Mucosa of stomach (tissue), 1 donor: ENCODE data around the gene SKAP1.
"Not testable (repeated sequence)": the region's sequence is repeated elsewhere in the genome, so short reads cannot be mapped to it uniquely, and the experiment has no call there.

Source experiments
- H3K27me3 ChIP-seq: one replicate; pipeline ENCODE4 v1.7.0; 2013; ENCODE audit warnings: mild to moderate bottlenecking, low read length; ENCODE audit not compliant: control insufficient read depth, insufficient read depth
- H3K36me3 ChIP-seq: one replicate; pipeline ENCODE4 v1.7.0; 2013; ENCODE audit warnings: low read length; ENCODE audit not compliant: control insufficient read depth, insufficient read depth
- H3K4me1 ChIP-seq: one replicate; pipeline ENCODE4 v1.7.0; 2013; ENCODE audit warnings: mild to moderate bottlenecking, low read length; ENCODE audit not compliant: control insufficient read depth, insufficient read depth
- H3K4me3 ChIP-seq: one replicate; pipeline ENCODE4 v1.7.0; 2013; ENCODE audit warnings: low read length
- H3K9ac ChIP-seq: one replicate; pipeline ENCODE4 v1.7.0; 2013; ENCODE audit warnings: mild to moderate bottlenecking, low read length, moderate library complexity
- H3K9me3 ChIP-seq: one replicate; pipeline ENCODE4 v1.7.0; 2013; ENCODE audit warnings: mild to moderate bottlenecking, low read length, moderate library complexity; ENCODE audit not compliant: control insufficient read depth
- donor health status: Pancreatic carcinoma.

SKAP1 gene

GRCh38 chr17:48426761-48427500, 3.1 kb downstream of the SKAP1 start:
- Histone ChIP-seq H3K36me3 (no peaks in the 10 kb centered on the region), H3K4me3 (no peak overlapping the region), H3K27me3 (peaks cover 34% of the 10 kb centered on the region), H3K9ac (no peak overlapping the region), H3K9me3 (no peaks in the 10 kb centered on the region), H3K4me1 (peaks cover 16% of the 10 kb centered on the region)

GRCh38 chr17:48426019-48426665, 3.9 kb downstream of the SKAP1 start:
- no peaks in the 10 kb centered on the region for H3K9me3 ChIP-seq
- H3K4me3 ChIP-seq = no peak overlapping the region
- peaks cover 27% of the 10 kb centered on the region for H3K27me3 ChIP-seq
- H3K36me3 ChIP-seq = no peaks in the 10 kb centered on the region
- H3K9ac ChIP-seq = no peak overlapping the region
- peaks cover 16% of the 10 kb centered on the region for H3K4me1 ChIP-seq

- H3K4me1 ChIP-seq, H3K27me3 ChIP-seq, H3K9ac ChIP-seq, H3K36me3 ChIP-seq, H3K4me3 ChIP-seq, H3K9me3 ChIP-seq: not testable (repeated sequence)
Observed at GRCh38 chr17:48422060-48422459, 8.0 kb downstream of the SKAP1 start.

GRCh38 chr17:48420823-48421222, 9.2 kb downstream of the SKAP1 start:
- Histone ChIP-seq H3K9me3 (no peaks in the 10 kb centered on the region), H3K4me3 (no peak overlapping the region), H3K9ac (no peak overlapping the region), H3K4me1 (no peaks in the 10 kb centered on the region), H3K27me3 (no peaks in the 10 kb centered on the region), H3K36me3 (no peaks in the 10 kb centered on the region)

- Histone ChIP-seq H3K9me3 (no peaks in the 10 kb centered on the region), H3K4me3 (no peak overlapping the region), H3K27me3 (no peaks in the 10 kb centered on the region), H3K9ac (no peak overlapping the region), H3K4me1 (no peaks in the 10 kb centered on the region), H3K36me3 (no peaks in the 10 kb centered on the region)
Observed at GRCh38 chr17:48416971-48417370, 13.0 kb downstream of the SKAP1 start.

GRCh38 chr17:48413613-48414405, 16.2 kb downstream of the SKAP1 start:
- no peaks in the 10 kb centered on the region for H3K9me3 ChIP-seq
- no peak overlapping the region for H3K4me3 ChIP-seq
- no peak overlapping the region for H3K9ac ChIP-seq
- H3K4me1 ChIP-seq = no peaks in the 10 kb centered on the region
- no peaks in the 10 kb centered on the region for H3K36me3 ChIP-seq
- no peaks in the 10 kb centered on the region for H3K27me3 ChIP-seq

GRCh38 chr17:48412841-48413240, 17.2 kb downstream of the SKAP1 start:
- no peaks in the 10 kb centered on the region for H3K4me1 ChIP-seq
- no peaks in the 10 kb centered on the region for H3K36me3 ChIP-seq
- H3K4me3 ChIP-seq = no peak overlapping the region
- no peak overlapping the region for H3K9ac ChIP-seq
- H3K27me3 ChIP-seq = no peaks in the 10 kb centered on the region
- H3K9me3 ChIP-seq = no peaks in the 10 kb centered on the region

GRCh38 chr17:48410821-48411220, 19.2 kb downstream of the SKAP1 start:
- not testable (repeated sequence) for H3K36me3 ChIP-seq, H3K27me3 ChIP-seq, H3K9ac ChIP-seq, H3K9me3 ChIP-seq, H3K4me3 ChIP-seq, H3K4me1 ChIP-seq

GRCh38 chr17:48409607-48410006, 20.4 kb downstream of the SKAP1 start:
- no peaks in the 10 kb centered on the region for H3K27me3 ChIP-seq
- no peaks in the 10 kb centered on the region for H3K9me3 ChIP-seq
- H3K4me1 ChIP-seq = no peaks in the 10 kb centered on the region
- no peak overlapping the region for H3K9ac ChIP-seq
- no peak overlapping the region for H3K4me3 ChIP-seq
- H3K36me3 ChIP-seq = no peaks in the 10 kb centered on the region

- H3K4me3 ChIP-seq = no peak overlapping the region
- H3K36me3 ChIP-seq = no peaks in the 10 kb centered on the region
- H3K9ac ChIP-seq = no peak overlapping the region
- no peaks in the 10 kb centered on the region for H3K27me3 ChIP-seq
- no peaks in the 10 kb centered on the region for H3K4me1 ChIP-seq
- H3K9me3 ChIP-seq = no peaks in the 10 kb centered on the region
Observed at GRCh38 chr17:48406936-48407567, 23.0 kb downstream of the SKAP1 start.

GRCh38 chr17:48394821-48395220, 35.2 kb downstream of the SKAP1 start:
- no peaks in the 10 kb centered on the region for H3K36me3 ChIP-seq
- H3K9me3 ChIP-seq = no peaks in the 10 kb centered on the region
- no peaks in the 10 kb centered on the region for H3K27me3 ChIP-seq
- H3K9ac ChIP-seq = no peak overlapping the region
- H3K4me1 ChIP-seq = no peaks in the 10 kb centered on the region
- H3K4me3 ChIP-seq = no peak overlapping the region

- Histone ChIP-seq H3K9ac (no peak overlapping the region), H3K36me3 (no peaks in the 10 kb centered on the region), H3K4me3 (no peak overlapping the region), H3K4me1 (no peaks in the 10 kb centered on the region), H3K9me3 (no peaks in the 10 kb centered on the region), H3K27me3 (no peaks in the 10 kb centered on the region)
Observed at GRCh38 chr17:48393283-48393682, 36.7 kb downstream of the SKAP1 start.
